SK-N-DZ (cell line): ENCODE data around the gene PLEKHG1.

Source experiments
- DNase-seq: peaks from one replicate; pipeline ENCODE4 v3.0.0-alpha.2; 2015; ENCODE audit warnings: low spot score

The PLEKHG1 gene

DNA sequence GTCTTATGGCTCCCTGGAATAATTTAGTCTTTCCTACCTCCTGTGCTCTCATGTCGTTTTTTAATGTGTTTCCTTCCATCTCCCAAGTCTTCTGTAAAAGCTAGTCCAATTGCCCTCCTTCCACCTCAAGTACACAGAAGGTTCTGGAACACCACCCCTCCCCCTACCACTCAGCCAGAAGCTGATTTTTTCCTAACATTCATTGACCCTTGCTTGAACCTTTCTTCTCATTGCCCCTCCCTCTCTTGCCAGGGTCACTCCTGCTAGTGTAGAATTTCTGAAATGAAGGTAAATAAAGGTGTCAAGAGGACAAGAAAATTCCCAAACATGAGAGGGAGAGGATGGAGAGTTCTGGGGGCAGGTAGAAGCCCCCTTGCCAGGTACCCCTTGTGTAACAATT, 38.6 kb downstream of the PLEKHG1 start:
- DNase-seq = no peak

- no peak for DNase-seq
Observed at GRCh38 chr6:150638765-150639164, 39.1 kb downstream of the PLEKHG1 start.

DNA sequence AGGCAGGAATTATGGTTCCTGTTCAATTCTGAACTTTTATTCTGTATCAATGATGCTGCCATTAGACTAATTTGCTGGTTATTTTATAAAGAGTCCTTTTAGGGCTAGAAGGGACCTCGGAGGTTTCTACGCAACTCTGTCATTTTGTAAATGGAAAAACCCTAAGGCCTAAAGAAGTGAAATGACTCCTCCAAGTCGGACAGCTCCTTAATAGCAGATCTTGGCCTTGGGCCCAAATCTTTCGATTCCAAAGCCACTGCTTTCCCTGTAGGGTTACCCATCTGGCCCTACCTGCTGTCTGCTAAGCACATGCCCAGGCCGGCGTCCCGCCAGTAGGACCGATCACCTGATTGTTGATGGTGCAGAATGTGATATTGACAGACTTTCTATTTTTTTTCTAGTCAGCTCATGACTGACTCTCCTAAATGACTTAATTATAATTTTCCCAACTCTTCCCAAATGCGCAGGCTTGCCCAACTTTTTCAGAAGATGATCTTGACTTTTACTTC, 40.2 kb downstream of the PLEKHG1 start:
- no peak for DNase-seq

DNA sequence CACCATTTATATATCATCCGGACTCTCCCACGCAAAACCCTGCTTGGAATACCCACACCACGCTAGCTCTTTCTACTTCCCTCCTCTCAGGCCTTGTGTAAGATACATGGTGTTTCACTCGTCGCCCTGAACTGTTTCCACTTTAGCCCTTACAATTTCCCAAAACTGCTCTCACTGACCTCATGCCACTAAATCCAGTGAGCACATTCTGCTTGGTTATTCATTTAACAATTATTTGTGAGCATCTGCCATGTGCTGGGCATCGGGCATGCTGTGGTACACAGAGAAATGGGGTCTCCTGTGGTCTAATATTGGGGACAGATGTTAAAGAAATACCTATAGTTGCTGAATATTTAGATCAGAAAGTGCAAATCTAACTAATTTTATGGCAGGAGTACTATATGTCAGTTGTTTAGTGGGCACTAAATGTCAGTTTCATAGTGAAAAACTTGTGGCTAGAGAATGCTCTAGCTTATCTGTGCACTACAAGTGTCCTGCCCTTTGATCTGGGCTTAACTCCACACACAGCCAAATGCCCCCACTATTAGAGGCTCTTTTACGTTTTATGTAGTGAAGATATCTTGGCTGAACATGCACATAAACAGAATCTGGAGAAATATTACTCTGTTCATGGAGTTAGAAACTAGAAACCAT, 41.0 kb downstream of the PLEKHG1 start:
- no peak for DNase-seq

- no peak for DNase-seq
Observed at GRCh38 chr6:150641398-150642139, 41.9 kb downstream of the PLEKHG1 start.

DNA sequence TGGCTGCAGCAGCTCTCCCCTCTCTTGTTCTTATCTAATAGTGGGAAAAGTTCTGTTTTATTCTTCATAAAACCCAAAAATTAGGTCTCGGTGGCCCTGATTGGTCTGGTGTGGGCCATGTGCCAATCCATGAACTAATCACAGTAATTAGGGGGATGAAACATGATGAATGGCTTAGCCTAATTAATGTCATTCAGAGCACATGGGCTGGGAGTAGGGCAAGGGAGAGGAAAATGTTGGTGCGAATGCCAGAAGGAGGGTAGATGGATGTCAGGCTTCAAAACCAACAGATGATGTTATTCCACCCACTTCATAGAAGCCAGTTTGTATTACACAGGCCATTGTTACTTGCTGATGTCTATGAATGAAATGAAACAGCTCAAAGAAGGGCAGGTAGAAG, 46.5 kb downstream of the PLEKHG1 start:
- no peak for DNase-seq

DNA sequence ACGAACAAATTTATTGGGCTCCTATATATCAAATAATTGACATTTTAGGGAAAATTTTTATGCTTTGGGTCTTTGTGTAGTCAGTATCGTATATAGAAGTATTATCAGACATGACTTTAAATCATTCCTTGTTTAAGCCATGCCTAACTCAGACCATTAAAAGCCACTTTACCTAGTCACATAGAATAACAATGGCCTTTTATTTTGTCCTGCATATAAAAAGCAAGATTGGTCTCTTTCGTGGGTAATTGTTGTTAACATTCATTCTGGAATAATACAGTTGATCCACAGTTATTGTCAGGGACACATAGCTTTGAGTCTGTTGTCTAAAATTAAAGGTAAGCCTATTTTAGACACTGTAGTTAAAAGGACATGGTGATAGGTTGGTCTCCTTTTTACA, 47.4 kb downstream of the PLEKHG1 start:
- DNase-seq = no peak
